Activated T-cell treated with anti-CD3 and anti-CD28 coated beads, Interleukin-2, amount 50 U/mL, for 24 hours (primary cell): ENCODE results near the gene GDPD4.

Experiments
- DNase-seq: peaks from one replicate; pipeline ENCODE4 v3.0.0-alpha.2; 2020
- H3K27ac Mint-ChIP-seq: 2 replicates; pipeline ENCODE4 v1.8.0; 2020; ENCODE audit warnings: mild to moderate bottlenecking, mixed read lengths
- H3K27me3 Mint-ChIP-seq: 2 replicates; pipeline ENCODE4 v1.8.0; 2020; ENCODE audit warnings: mixed read lengths
- H3K36me3 Mint-ChIP-seq: 2 replicates; pipeline ENCODE4 v1.8.0; 2020; ENCODE audit warnings: low read depth, mixed read lengths
- H3K4me1 Mint-ChIP-seq: 2 replicates; pipeline ENCODE4 v1.8.0; 2020; ENCODE audit warnings: low read depth, mixed read lengths
- H3K4me3 Mint-ChIP-seq: 2 replicates; pipeline ENCODE4 v1.8.0; 2020; ENCODE audit warnings: mild to moderate bottlenecking, moderate library complexity, mixed read lengths
- H3K9me3 Mint-ChIP-seq: 2 replicates; pipeline ENCODE4 v1.8.0; 2020; ENCODE audit warnings: mixed read lengths

The GDPD4 gene

GRCh38 chr11:77301510-77301909, at the start of gene GDPD4:
Gene GDPD4 (minus strand): TSS chr11:77301686. CDS start chr11:77285137, 16,549 bp downstream.
- Mint-ChIP-seq H3K4me3 (no peak within 1 kb of the TSS), H3K9me3 (no peaks in the 10 kb centered on the region), H3K27ac (no peak within 1 kb of the TSS), H3K4me1 (peaks cover 6% of the 10 kb centered on the region), H3K27me3 (no peaks in the 10 kb centered on the region), H3K36me3 (no peaks in the 10 kb centered on the region)
- DNase-seq, result no peak

GRCh38 chr11:77347948-77348347, 46.5 kb upstream of the GDPD4 start:
- Mint-ChIP-seq H3K27ac (no peak overlapping the region), H3K4me1 (no peaks in the 10 kb centered on the region), H3K36me3 (peaks cover 33% of the 10 kb centered on the region), H3K9me3 (no peaks in the 10 kb centered on the region), H3K4me3 (no peak overlapping the region), H3K27me3 (no peaks in the 10 kb centered on the region)
- no peak for DNase-seq

GRCh38 chr11:77346906-77347603, 45.6 kb upstream of the GDPD4 start:
- no peak overlapping the region for H3K27ac Mint-ChIP-seq
- no peak for DNase-seq
- peaks cover 42% of the 10 kb centered on the region for H3K36me3 Mint-ChIP-seq
- H3K27me3 Mint-ChIP-seq, result no peaks in the 10 kb centered on the region
- H3K4me1 Mint-ChIP-seq, result no peaks in the 10 kb centered on the region
- no peaks in the 10 kb centered on the region for H3K9me3 Mint-ChIP-seq
- H3K4me3 Mint-ChIP-seq, result no peak overlapping the region

- Mint-ChIP-seq H3K4me1 (no peaks in the 10 kb centered on the region), H3K9me3 (no peaks in the 10 kb centered on the region), H3K27ac (no peak overlapping the region), H3K27me3 (no peaks in the 10 kb centered on the region), H3K36me3 (peaks cover 55% of the 10 kb centered on the region), H3K4me3 (no peak overlapping the region)
- no peak for DNase-seq
Observed at GRCh38 chr11:77345621-77346020, 44.1 kb upstream of the GDPD4 start.

GRCh38 chr11:77340501-77340900, 39.0 kb upstream of the GDPD4 start:
- Mint-ChIP-seq H3K27me3 (no peaks in the 10 kb centered on the region), H3K36me3 (peaks cover 53% of the 10 kb centered on the region), H3K4me1 (no peaks in the 10 kb centered on the region), H3K27ac (no peak overlapping the region), H3K9me3 (no peaks in the 10 kb centered on the region), H3K4me3 (no peak overlapping the region)
- no peak for DNase-seq

- Mint-ChIP-seq H3K36me3 (peaks cover 49% of the 10 kb centered on the region), H3K4me3 (no peak overlapping the region), H3K27me3 (no peaks in the 10 kb centered on the region), H3K27ac (no peak overlapping the region), H3K4me1 (no peaks in the 10 kb centered on the region), H3K9me3 (peaks cover 2% of the 10 kb centered on the region)
- DNase-seq, result no peak
Observed at GRCh38 chr11:77332259-77332658, 30.8 kb upstream of the GDPD4 start.

GRCh38 chr11:77325159-77325558, 23.7 kb upstream of the GDPD4 start:
- no peak overlapping the region for H3K27ac Mint-ChIP-seq
- H3K4me1 Mint-ChIP-seq, result peaks cover 11% of the 10 kb centered on the region
- DNase-seq, result no peak
- H3K27me3 Mint-ChIP-seq, result no peaks in the 10 kb centered on the region
- peaks cover 49% of the 10 kb centered on the region for H3K36me3 Mint-ChIP-seq
- no peaks in the 10 kb centered on the region for H3K9me3 Mint-ChIP-seq
- no peak overlapping the region for H3K4me3 Mint-ChIP-seq

- peaks cover 43% of the 10 kb centered on the region for H3K36me3 Mint-ChIP-seq
- peaks cover 11% of the 10 kb centered on the region for H3K4me1 Mint-ChIP-seq
- no peaks in the 10 kb centered on the region for H3K27me3 Mint-ChIP-seq
- no peak overlapping the region for H3K27ac Mint-ChIP-seq
- no peak for DNase-seq
- no peak overlapping the region for H3K4me3 Mint-ChIP-seq
- no peaks in the 10 kb centered on the region for H3K9me3 Mint-ChIP-seq
Observed at GRCh38 chr11:77324508-77324907, 23.0 kb upstream of the GDPD4 start.

GRCh38 chr11:77322926-77323590, 21.6 kb upstream of the GDPD4 start:
- Mint-ChIP-seq H3K9me3 (no peaks in the 10 kb centered on the region), H3K4me3 (no peak overlapping the region), H3K27me3 (no peaks in the 10 kb centered on the region), H3K27ac (no peak overlapping the region), H3K36me3 (peaks cover 32% of the 10 kb centered on the region), H3K4me1 (peaks cover 11% of the 10 kb centered on the region)
- DNase-seq, result no peak

- H3K4me3 Mint-ChIP-seq, result no peak overlapping the region
- peaks cover 27% of the 10 kb centered on the region for H3K36me3 Mint-ChIP-seq
- H3K27me3 Mint-ChIP-seq, result no peaks in the 10 kb centered on the region
- H3K9me3 Mint-ChIP-seq, result no peaks in the 10 kb centered on the region
- no peak overlapping the region for H3K27ac Mint-ChIP-seq
- peaks cover 11% of the 10 kb centered on the region for H3K4me1 Mint-ChIP-seq
- no peak for DNase-seq
Observed at GRCh38 chr11:77322506-77322905, 21.0 kb upstream of the GDPD4 start.

GRCh38 chr11:77320351-77320750, 18.9 kb upstream of the GDPD4 start:
- no peaks in the 10 kb centered on the region for H3K9me3 Mint-ChIP-seq
- peaks cover 9% of the 10 kb centered on the region for H3K4me1 Mint-ChIP-seq
- no peak overlapping the region for H3K4me3 Mint-ChIP-seq
- no peak for DNase-seq
- peaks cover 15% of the 10 kb centered on the region for H3K36me3 Mint-ChIP-seq
- H3K27ac Mint-ChIP-seq, result no peak overlapping the region
- no peaks in the 10 kb centered on the region for H3K27me3 Mint-ChIP-seq

GRCh38 chr11:77318600-77318999, 17.1 kb upstream of the GDPD4 start:
- H3K27me3 Mint-ChIP-seq, result peaks cover 3% of the 10 kb centered on the region
- no peaks in the 10 kb centered on the region for H3K9me3 Mint-ChIP-seq
- H3K4me3 Mint-ChIP-seq, result no peak overlapping the region
- H3K27ac Mint-ChIP-seq, result no peak overlapping the region
- H3K36me3 Mint-ChIP-seq, result peaks cover 12% of the 10 kb centered on the region
- DNase-seq, result no peak
- H3K4me1 Mint-ChIP-seq, result no peaks in the 10 kb centered on the region

GRCh38 chr11:77316733-77317342, 15.4 kb upstream of the GDPD4 start:
- Mint-ChIP-seq H3K4me3 (no peak overlapping the region), H3K27ac (no peak overlapping the region), H3K9me3 (no peaks in the 10 kb centered on the region), H3K4me1 (no peaks in the 10 kb centered on the region), H3K36me3 (no peaks in the 10 kb centered on the region), H3K27me3 (peaks cover 6% of the 10 kb centered on the region)
- DNase-seq, result no peak

GRCh38 chr11:77312107-77312506, 10.6 kb upstream of the GDPD4 start:
- Mint-ChIP-seq H3K4me1 (peaks cover 9% of the 10 kb centered on the region), H3K27ac (no peak overlapping the region), H3K27me3 (peaks cover 6% of the 10 kb centered on the region), H3K4me3 (no peak overlapping the region), H3K9me3 (no peaks in the 10 kb centered on the region), H3K36me3 (no peaks in the 10 kb centered on the region)
- no peak for DNase-seq

- Mint-ChIP-seq H3K4me3 (no peak overlapping the region), H3K4me1 (peaks cover 9% of the 10 kb centered on the region), H3K36me3 (no peaks in the 10 kb centered on the region), H3K27ac (no peak overlapping the region), H3K27me3 (peaks cover 6% of the 10 kb centered on the region), H3K9me3 (no peaks in the 10 kb centered on the region)
- no peak for DNase-seq
Observed at GRCh38 chr11:77311701-77312100, 10.2 kb upstream of the GDPD4 start.
